Measurements from ENCODE around the gene AGTPBP1. TPM values are rescaled to one million over a fixed set of nuclear protein-coding genes. Genes with fewer than 3 reads are reported as not detected.

AGTPBP1 gene
- total and polyA plus RNA-seq, 8 donors: 3.8 to 12.7 (median 9.1) TPM

DNA sequence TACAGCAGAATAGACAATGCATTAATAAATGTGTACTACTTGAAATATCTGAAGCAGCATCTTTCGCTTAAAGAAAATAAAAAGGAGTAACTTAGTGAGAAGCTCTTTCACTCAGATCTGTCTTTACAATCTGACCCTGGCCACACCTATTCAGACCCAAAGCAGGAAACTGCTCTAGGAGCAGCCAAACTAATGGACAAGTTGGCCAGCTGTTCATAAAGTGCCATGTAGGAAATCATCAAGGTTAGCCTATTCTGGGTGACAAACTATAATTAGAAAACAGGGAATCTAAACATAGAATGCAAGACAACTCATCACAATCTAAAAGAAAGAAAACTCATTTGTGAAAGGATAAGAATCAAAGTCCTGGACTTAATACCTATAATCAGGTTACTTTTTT lies 101.3 kb downstream of the AGTPBP1 start:
- TF ChIP-seq, protein P1, sequence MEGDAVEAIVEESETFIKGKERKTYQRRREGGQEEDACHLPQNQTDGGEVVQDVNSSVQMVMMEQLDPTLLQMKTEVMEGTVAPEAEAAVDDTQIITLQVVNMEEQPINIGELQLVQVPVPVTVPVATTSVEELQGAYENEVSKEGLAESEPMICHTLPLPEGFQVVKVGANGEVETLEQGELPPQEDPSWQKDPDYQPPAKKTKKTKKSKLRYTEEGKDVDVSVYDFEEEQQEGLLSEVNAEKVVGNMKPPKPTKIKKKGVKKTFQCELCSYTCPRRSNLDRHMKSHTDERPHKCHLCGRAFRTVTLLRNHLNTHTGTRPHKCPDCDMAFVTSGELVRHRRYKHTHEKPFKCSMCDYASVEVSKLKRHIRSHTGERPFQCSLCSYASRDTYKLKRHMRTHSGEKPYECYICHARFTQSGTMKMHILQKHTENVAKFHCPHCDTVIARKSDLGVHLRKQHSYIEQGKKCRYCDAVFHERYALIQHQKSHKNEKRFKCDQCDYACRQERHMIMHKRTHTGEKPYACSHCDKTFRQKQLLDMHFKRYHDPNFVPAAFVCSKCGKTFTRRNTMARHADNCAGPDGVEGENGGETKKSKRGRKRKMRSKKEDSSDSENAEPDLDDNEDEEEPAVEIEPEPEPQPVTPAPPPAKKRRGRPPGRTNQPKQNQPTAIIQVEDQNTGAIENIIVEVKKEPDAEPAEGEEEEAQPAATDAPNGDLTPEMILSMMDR (IDR thresholded peaks at IDR 0.05): no peak
- H3K4me1 ChIP-seq: no peaks in the 10 kb centered on the region
- no peak for DNase-seq
- no peaks in the 10 kb centered on the region for H3K36me3 ChIP-seq
- intact Hi-C loops (cut with DNase I): no loop called here
- H3K27me3 ChIP-seq: no peaks in the 10 kb centered on the region
- ATAC-seq: no peak
- H3K27ac ChIP-seq: no peak overlapping the region
- no peaks in the 10 kb centered on the region for H3K9me3 ChIP-seq
- FAIRE-seq: no peak
- no peak overlapping the region for H3K4me3 ChIP-seq
- WGBS, 2 donors: 84 to 89% methylated on average over 1 of the region's 1 CpG

DNA sequence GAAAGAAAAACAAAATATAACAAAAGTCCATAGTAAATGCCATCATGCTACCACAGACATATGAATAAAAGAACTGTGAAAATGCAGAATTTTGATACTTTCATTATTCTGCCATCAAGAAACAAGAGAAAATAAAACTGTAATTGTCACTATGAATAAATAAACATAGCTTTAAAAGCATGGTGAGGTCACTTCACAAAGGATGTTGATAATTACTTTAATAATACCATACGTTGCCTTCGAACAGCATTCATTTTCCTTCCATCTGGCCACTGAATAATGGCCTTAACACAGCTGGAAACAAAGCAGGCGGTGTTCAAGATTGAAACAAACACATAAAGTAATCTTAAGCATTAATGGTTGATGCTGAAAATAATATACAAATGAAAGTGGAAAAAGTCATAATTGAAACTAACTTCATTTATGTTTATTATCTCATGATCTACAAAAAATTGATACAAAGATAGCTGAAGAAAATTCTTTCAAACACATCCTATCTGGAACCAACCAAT lies 102.0 kb downstream of the AGTPBP1 start:
- Histone ChIP-seq H3K36me3 (no peaks in the 10 kb centered on the region), H3K4me1 (no peaks in the 10 kb centered on the region), H3K9me3 (no peaks in the 10 kb centered on the region), H3K27me3 (no peaks in the 10 kb centered on the region), H3K27ac (no peak overlapping the region), H3K4me3 (no peak overlapping the region)
- intact Hi-C loops (cut with DNase I): no loop called here
- 89 to 90% methylated on average over 3 of the region's 3 CpGs for WGBS, 2 donors
- ATAC-seq (no peak), DNase-seq (no peak), FAIRE-seq (no peak)
- TF ChIP-seq, protein P1 (IDR thresholded peaks at IDR 0.05): no peak

DNA sequence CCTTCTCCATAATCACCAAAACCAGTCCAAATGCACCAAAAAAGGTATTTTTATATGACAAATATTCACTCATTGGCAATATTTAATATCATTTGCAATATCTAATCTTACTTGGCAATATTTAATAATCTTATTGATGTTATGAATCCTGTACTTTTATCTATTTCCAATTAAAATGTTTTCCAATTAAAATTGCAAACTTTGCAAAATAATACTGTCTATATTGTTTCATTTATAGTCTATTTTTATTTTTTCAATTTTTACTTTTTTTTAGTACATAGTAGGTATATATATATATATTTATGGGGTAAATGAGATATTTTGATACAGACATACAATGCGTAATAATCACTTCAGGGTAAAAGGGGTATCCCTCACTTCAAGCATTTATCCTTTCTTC lies 109.9 kb downstream of the AGTPBP1 start:
- TF ChIP-seq, protein P1 (IDR thresholded peaks at IDR 0.05): no peak
- ATAC-seq: no peak

DNA sequence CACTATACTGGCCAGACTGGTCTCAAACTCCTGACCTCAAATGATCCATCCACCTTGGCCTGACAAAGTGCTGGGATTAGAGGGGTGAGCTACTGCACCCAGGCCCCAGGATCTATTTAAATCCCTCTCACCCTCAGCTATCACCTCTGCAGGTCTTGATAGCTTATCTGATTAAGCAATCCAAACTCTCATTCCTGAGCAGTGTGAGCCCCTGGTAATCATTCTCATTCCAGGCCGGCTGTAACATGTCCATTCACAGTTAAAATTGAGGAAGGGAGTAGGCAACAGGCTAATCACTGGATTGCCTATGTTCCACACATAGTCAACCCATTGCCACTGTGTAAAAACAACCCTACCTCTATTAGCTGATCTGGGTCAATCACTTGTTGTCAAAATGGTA lies 111.1 kb downstream of the AGTPBP1 start:
- intact Hi-C loops (cut with DNase I): no loop called here
- no peaks in the 10 kb centered on the region for H3K36me3 ChIP-seq
- H3K4me3 ChIP-seq: no peak overlapping the region
- H3K27ac ChIP-seq: no peak overlapping the region
- 74 to 93% methylated on average over 1 of the region's 1 CpG for WGBS, 2 donors
- H3K4me1 ChIP-seq: no peaks in the 10 kb centered on the region
- H3K9me3 ChIP-seq: no peaks in the 10 kb centered on the region
- TF ChIP-seq, protein P1 (IDR thresholded peaks at IDR 0.05): no peak
- FAIRE-seq (no peak), ATAC-seq (no peak), DNase-seq (no peak)
- no peaks in the 10 kb centered on the region for H3K27me3 ChIP-seq

More for the DNA sequence above, 109.9 kb downstream of the AGTPBP1 start:
- Histone ChIP-seq H3K27me3 (no peaks in the 10 kb centered on the region), H3K4me3 (no peak overlapping the region), H3K4me1 (no peaks in the 10 kb centered on the region), H3K9me3 (no peaks in the 10 kb centered on the region), H3K27ac (no peak overlapping the region), H3K36me3 (no peaks in the 10 kb centered on the region)
- no peak for FAIRE-seq
- intact Hi-C loops (cut with DNase I): no loop called here
- WGBS, 2 donors: 99 to 100% methylated on average over 1 of the region's 1 CpG
- no peak for DNase-seq

DNA sequence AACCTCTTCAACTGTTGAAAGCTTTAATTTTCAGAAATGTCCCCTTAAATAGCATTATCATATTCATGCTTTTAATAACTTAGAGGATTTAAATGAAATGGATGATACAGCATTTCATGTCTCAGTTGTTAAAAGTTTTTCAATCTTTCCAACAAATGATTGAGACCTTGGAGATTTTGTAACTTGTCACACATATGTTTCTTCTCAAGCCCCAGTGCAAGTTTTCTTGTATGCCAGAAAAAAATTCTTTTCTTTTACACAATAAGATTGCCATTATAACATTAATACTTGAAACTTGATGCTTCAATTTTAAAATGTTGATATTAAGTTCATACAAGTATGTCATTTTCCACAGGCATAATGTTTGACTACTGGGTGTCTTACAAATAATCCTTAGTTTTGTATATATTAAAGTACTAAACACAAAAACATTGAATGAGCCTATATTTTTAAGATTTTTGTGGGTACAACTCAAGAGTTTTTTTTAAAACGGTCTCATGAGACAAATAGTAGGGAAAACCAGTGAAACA lies 124.5 kb downstream of the AGTPBP1 start:
- FAIRE-seq: no peak
- DNase-seq: no peak
- intact Hi-C loops (cut with DNase I): no loop called here
- Histone ChIP-seq H3K4me3 (no peak overlapping the region), H3K27ac (no peak overlapping the region), H3K9me3 (no peaks in the 10 kb centered on the region), H3K4me1 (no peaks in the 10 kb centered on the region), H3K27me3 (no peaks in the 10 kb centered on the region), H3K36me3 (no peaks in the 10 kb centered on the region)
- TF ChIP-seq, protein P1 (IDR thresholded peaks at IDR 0.05): no peak
- WGBS, 2 donors: 93 to 98% methylated on average over 1 of the region's 1 CpG
- ATAC-seq: no peak
